GM12878 (cell line): ENCODE measurements around the gene ADCY7. TPM values are rescaled to one million over a fixed set of nuclear protein-coding genes. Genes with fewer than 3 reads are reported as not detected.
A peak's percentile ranks its signal among the peaks of the same experiment; 100 is the strongest.

Experiments
- ATAC-seq: fragments of 200-7000 bp; cut with Tn5 transposase; 3 replicates; pipeline ENCODE4 v1.9.1; 2020; ENCODE audit warnings: mild to moderate bottlenecking, moderate library complexity
- BruUV-seq: library from RNA; stranded (reverse); fragments of 400-500 nt; replicated peaks from 2 replicates; lab custom pipeline; 2021; lab: Mats Ljungman, UMichigan
- CTCF ChIA-PET: fragments of 300-600 bp; sonication (Branson Sonifier 250); formaldehyde crosslinking; extraction: SDS; loops from one replicate; lab custom pipeline; 2021; ENCODE audit warnings: inconsistent platforms; lab: Yijun Ruan, JAX
- POLR2A ChIA-PET: fragments of 350-600 bp; formaldehyde crosslinking; extraction: SDS; loops from one replicate; lab custom pipeline; 2021; ENCODE audit warnings: inconsistent platforms; lab: Charles Lee
- RAD21 ChIA-PET: fragments of 300-600 bp; sonication (Branson Sonifier 250); formaldehyde crosslinking; loops from one replicate; lab custom pipeline; 2023; ENCODE audit warnings: antibody characterized with exemption; ENCODE audit not compliant: unreplicated experiment; lab: Charles Lee
- SMC1A ChIA-PET: fragments of 300-600 bp; sonication (Branson Sonifier 250); formaldehyde crosslinking; loops from one replicate; lab custom pipeline; 2023; ENCODE audit not compliant: unreplicated experiment, uncharacterized antibody; lab: Charles Lee
- DNase-seq: peaks from one replicate; pipeline ENCODE4 v3.0.0-alpha.2; 2011; ENCODE audit warnings: low read depth, low spot score
- FAIRE-seq: peaks from 3 replicates; lab custom pipeline; 2011; peaks lifted over from hg19 to GRCh38; lab: Jason Lieb, UNC
- H2AFZ ChIP-seq: 2 replicates; pipeline ENCODE4 v1.6.0; 2011; ENCODE audit warnings: low read depth, low read length, control low read depth; ENCODE audit not compliant: control insufficient read depth
- H3K27ac ChIP-seq: 2 replicates; pipeline ENCODE4 v1.5.1; 2011; ENCODE audit warnings: control low read depth; ENCODE audit not compliant: control insufficient read depth, insufficient read depth
- H3K27me3 ChIP-seq, 2 experiments: replicated peaks in 1 of 2; 2 replicates each; pipeline versions ENCODE4 v1.6.0 to v1.6.1; 2011; ENCODE audit warnings: low read length in 1 of 2; ENCODE audit not compliant: control insufficient read depth in 2 of 2, insufficient read depth in 2 of 2
- H3K36me3 ChIP-seq, 2 experiments: 2 replicates each; pipeline ENCODE4 v1.5.1; 2011; ENCODE audit warnings: low read length in 1 of 2; ENCODE audit not compliant: control insufficient read depth in 2 of 2, insufficient read depth in 2 of 2
- H3K4me1 ChIP-seq: 2 replicates; pipeline ENCODE4 v1.6.1; 2011; ENCODE audit warnings: mild to moderate bottlenecking, low read length, moderate library complexity, mixed read lengths; ENCODE audit not compliant: control insufficient read depth, insufficient read depth
- H3K4me2 ChIP-seq: 2 replicates; pipeline ENCODE4 v1.6.0; 2011; ENCODE audit warnings: control low read depth; ENCODE audit not compliant: control insufficient read depth, insufficient read depth
- H3K4me3 ChIP-seq: fragments of 200-600 bp; sonication (generic); 2 replicates; pipeline ENCODE4 v1.5.1; 2016
- H3K79me2 ChIP-seq: 2 replicates; pipeline ENCODE4 v1.6.0; 2011; ENCODE audit warnings: low read length; ENCODE audit not compliant: control insufficient read depth, insufficient read depth
- H3K9ac ChIP-seq: 2 replicates; pipeline ENCODE4 v1.8.0; 2011; ENCODE audit warnings: low read length, control low read depth, mixed read lengths; ENCODE audit not compliant: control insufficient read depth, insufficient read depth
- H3K9me3 ChIP-seq: replicated peaks from 3 replicates; pipeline ENCODE4 v1.5.1; 2011; ENCODE audit warnings: mild to moderate bottlenecking, low read length; ENCODE audit not compliant: control insufficient read depth, insufficient read depth
- H4K20me1 ChIP-seq: 2 replicates; pipeline ENCODE4 v1.6.0; 2011; ENCODE audit not compliant: control insufficient read depth, insufficient read depth
- CEBPZ ChIP-seq: fragments of 150-350 bp; IDR thresholded peaks from 2 replicates; pipeline ENCODE4 v1.6.1; 2016; ENCODE audit warnings: low read depth, low read length
- EED ChIP-seq: sonication (generic); IDR thresholded peaks from 2 replicates; pipeline ENCODE4 v1.6.1; 2016; ENCODE audit warnings: antibody characterized with exemption, low read depth
- EGR1 ChIP-seq, 2 experiments: IDR thresholded peaks; 1 replicate in 1 of 2; 2 replicates in 1 of 2; pipeline ENCODE4 v1.6.1; 2011 to 2012; ENCODE audit warnings: low read depth in 2 of 2, low read length in 2 of 2, borderline replicate concordance in 1 of 2, mild to moderate bottlenecking in 1 of 2, moderate library complexity in 1 of 2
- FOS ChIP-seq: IDR thresholded peaks from 3 replicates; pipeline ENCODE4 v1.6.1; 2011; ENCODE audit warnings: borderline replicate concordance; ENCODE audit not compliant: insufficient read length; ENCODE audit errors: extremely low read depth
- GABPA ChIP-seq: IDR thresholded peaks from 2 replicates; pipeline ENCODE4 v1.6.1; 2014; ENCODE audit warnings: antibody characterized with exemption, low read depth, mild to moderate bottlenecking, inconsistent platforms
- HCFC1 ChIP-seq: fragments of 150-350 bp; IDR thresholded peaks from 2 replicates; pipeline ENCODE4 v1.6.1; 2014; ENCODE audit warnings: low read length
- HDAC6 ChIP-seq: fragments of 200-600 bp; sonication (generic); IDR thresholded peaks from one replicate; pipeline ENCODE4 v1.8.0; 2017; ENCODE audit warnings: antibody characterized with exemption; ENCODE audit not compliant: unreplicated experiment
- JUND ChIP-seq: IDR thresholded peaks from 2 replicates; pipeline ENCODE4 v1.6.1; 2012; ENCODE audit warnings: low read depth, mild to moderate bottlenecking, low read length, improper control_type of control experiment, moderate library complexity
- MYB ChIP-seq: fragments of 150-350 bp; IDR thresholded peaks from 2 replicates; pipeline ENCODE4 v1.6.1; 2014; ENCODE audit warnings: mild to moderate bottlenecking, low read depth, low read length, borderline replicate concordance
- PKNOX1 ChIP-seq: fragments of 450-650 bp; IDR thresholded peaks from 2 replicates; pipeline ENCODE4 v1.6.1; 2016; ENCODE audit warnings: mild to moderate bottlenecking
- PML ChIP-seq: IDR thresholded peaks from 2 replicates; pipeline ENCODE4 v1.6.1; 2012; ENCODE audit warnings: low read length, inconsistent platforms
- SMAD1 ChIP-seq: fragments of 450-650 bp; IDR thresholded peaks from 2 replicates; pipeline ENCODE4 v1.6.1; 2018; ENCODE audit warnings: mild to moderate bottlenecking, low read depth; ENCODE audit not compliant: partially characterized antibody
- SPI1 ChIP-seq: IDR thresholded peaks from 2 replicates; pipeline ENCODE4 v1.6.1; 2011; ENCODE audit warnings: low read depth, mild to moderate bottlenecking, low read length, moderate library complexity, borderline replicate concordance; ENCODE audit not compliant: insufficient read depth
- ZNF274 ChIP-seq: IDR thresholded peaks from one replicate; pipeline ENCODE4 v1.8.0; 2011; ENCODE audit not compliant: insufficient read length, insufficient read depth
- ZSCAN29 ChIP-seq: fragments of 450-650 bp; IDR thresholded peaks from 2 replicates; pipeline ENCODE4 v1.6.1; 2017; ENCODE audit warnings: mild to moderate bottlenecking, moderate library complexity
- WGBS: methylation state at CpG from one replicate; pipeline ENCODE4 v1.1.6; 2016; ENCODE audit warnings: low lambda C conversion rate; ENCODE audit not compliant: insufficient replicate concordance, insufficient coverage; ENCODE audit errors: missing lambda C conversion rate; 5-methylcytosine and 5-hydroxymethylcytosine counted together
- in situ Hi-C: fragments of 300-500 bp; cut with MboI; formaldehyde crosslinking; loops from 9 replicates; pipeline ENCODE4 v1.14.3; 2018; ENCODE audit warnings: mixed read lengths
- intact Hi-C: fragments of 100-400 bp; cut with micrococcal nuclease; formaldehyde crosslinking; loops from one replicate; pipeline ENCODE4 v1.14.2; 2022; ENCODE audit not compliant: unreplicated experiment
- polyA plus RNA-seq, 11 experiments: library from polyadenylated mRNA; depleted of rRNA in 4 of 11; unstranded in 6 of 11; stranded (reverse) in 5 of 11; fragments of >200 nt; fragmentation: Nextera tagmentation in 4 of 11; fragmentation: Illumina TruSeq in 1 of 11; extraction: Ambion mirVana in 4 of 11; extraction: Trizol in 1 of 11; gene quantifications; 1 replicate in 1 of 11; 2 replicates in 10 of 11; pipeline versions ENCODE4 v1.2.1 to v1.2.3, GENCODE V29; 2011 to 2016; ENCODE audit warnings: inconsistent platforms in 2 of 11, missing spikeins in 2 of 11, low read depth in 1 of 11
- total RNA-seq, 4 experiments: library from RNA; depleted of rRNA in 3 of 4; stranded (reverse); fragments of >200 nt in 3 of 4; fragmentation: Illumina TruSeq in 1 of 4; extraction: Trizol in 1 of 4; gene quantifications; 2 replicates each; pipeline versions ENCODE4 v1.2.1 to v1.2.3, GENCODE V29; 2013 to 2021
- TF ChIP-seq, protein P1 (sequence below): IDR thresholded peaks from 2 replicates; pipeline ENCODE4 v1.6.1; 2011; ENCODE audit warnings: low read depth, low read length, improper control_type of control experiment, borderline replicate concordance

ADCY7 gene
- total and polyA plus RNA-seq, 10 of the 15 experiments (the other 5 are each of a cell fraction or from before 2014, with no cell fraction given), result 1.2 to 87.9 (median 24.4) TPM

DNA sequence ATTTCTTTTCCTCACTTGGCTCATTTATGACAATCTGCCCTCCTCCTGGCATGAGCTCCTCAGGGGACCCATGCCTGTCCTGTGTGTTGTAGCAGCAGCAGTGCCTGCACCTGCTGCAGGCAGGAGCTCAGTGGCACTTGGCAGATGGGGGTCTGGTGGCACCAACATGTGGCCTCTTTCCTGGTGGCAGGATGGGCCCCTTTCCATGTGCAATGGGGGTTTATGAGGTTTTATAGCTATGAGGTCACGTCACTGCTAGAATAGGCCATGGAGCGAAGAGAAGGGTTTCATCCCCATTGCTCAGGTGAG lies 7.0 kb downstream of the ADCY7 start:
- 69% methylated on average over 2 of the region's 2 CpGs for WGBS
- DNase-seq (no peak), FAIRE-seq (no peak), ATAC-seq (no peak)
- ChIA-PET SMC1A (interaction anchor here (0.5 to 4.0 kb wide), 8 partner anchors 8 to 149 kb away, joined by 3 to 24 read pairs (median 6); partner anchors contain the start of gene ADCY7), CTCF (interaction anchor here (0.9 to 4.3 kb wide), 11 partner anchors 8 to 533 kb away, joined by 3 to 44 read pairs (median 9); partner anchors contain the start of genes ADCY7 and CNEP1R1), RAD21 (interaction anchor here (0.8 to 3.8 kb wide), 13 partner anchors 8 to 392 kb away, joined by 3 to 24 read pairs (median 4); partner anchors contain the start of gene CNEP1R1), POLR2A (interaction anchor here (0.6 to 2.6 kb wide), 8 partner anchors 9 to 472 kb away, joined by 3 to 17 read pairs (median 4); no protein-coding TSS in a partner anchor)
- no peaks in the 10 kb centered on the region for H3K27me3 ChIP-seq
- no peaks in the 10 kb centered on the region for H4K20me1 ChIP-seq
- H3K9ac ChIP-seq, result no peak overlapping the region; the same call in 1 of the 2 replicates
- H3K79me2 ChIP-seq, result peaks cover 52% of the 10 kb centered on the region
- 0 out of 2 replicates have a peak overlapping the region, but pooled peaks have one; percentile 10 for H3K4me3 ChIP-seq
- H3K4me1 ChIP-seq, result peaks cover 44% of the 10 kb centered on the region
- peak overlapping the region; percentile 99 for H3K4me2 ChIP-seq
- peak overlapping the region; percentile 93 for H3K27ac ChIP-seq
- H3K36me3 ChIP-seq, result 0 out of 4 replicates have a peak, but pooled peaks cover 0 to 2% of the 10 kb centered on the region in 2 experiments
- no peaks in the 10 kb centered on the region; the same call in 2 of the 3 replicates for H3K9me3 ChIP-seq
- in situ Hi-C loops (no loop called here), intact Hi-C loops (loop anchor here (5.0 to 10.0 kb wide), 2 partner anchors 119 to 409 kb away; partner anchors contain the start of genes SNX20 and TENT4B)
- H2AFZ ChIP-seq, result no peak overlapping the region
- no TSS peak for BruUV-seq
- TF ChIP-seq PKNOX1 (no peak), SPI1 (no peak), MYB (no peak), EED (no peak), ZNF274 (no peak), FOS (no peak), SMAD1 (no peak), EGR1 (IDR thresholded peaks at IDR 0.05; ENCODE audit: borderline replicate concordance in 1 of 2, low read depth in 2 of 2, low read length in 2 of 2) (no peak), ZSCAN29 (no peak), HCFC1 (no peak), GABPA (no peak), CEBPZ (no peak), HDAC6 (no peak), PML (no peak), JUND (no peak)
- TF ChIP-seq, protein P1, sequence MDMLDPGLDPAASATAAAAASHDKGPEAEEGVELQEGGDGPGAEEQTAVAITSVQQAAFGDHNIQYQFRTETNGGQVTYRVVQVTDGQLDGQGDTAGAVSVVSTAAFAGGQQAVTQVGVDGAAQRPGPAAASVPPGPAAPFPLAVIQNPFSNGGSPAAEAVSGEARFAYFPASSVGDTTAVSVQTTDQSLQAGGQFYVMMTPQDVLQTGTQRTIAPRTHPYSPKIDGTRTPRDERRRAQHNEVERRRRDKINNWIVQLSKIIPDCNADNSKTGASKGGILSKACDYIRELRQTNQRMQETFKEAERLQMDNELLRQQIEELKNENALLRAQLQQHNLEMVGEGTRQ, result no peak
